Stimulated activated CD4-positive, alpha-beta T cell treated with anti-CD3 and anti-CD28 coated beads, TNF-alpha, amount 100 ng/mL, for 48 hours (primary cell): Measurements from ENCODE around the gene TMEM161A.
A peak's percentile ranks its signal among the peaks of the same experiment; 100 is the strongest.
"Not testable (repeated sequence)": the region's sequence is repeated elsewhere in the genome, so short reads cannot be mapped to it uniquely, and the experiment has no call there.

ENCODE experiments used
- DNase-seq, 3 donors: peaks; one replicate each; pipeline ENCODE4 v3.0.0-alpha.2; 2020; ENCODE audit warnings: low read depth in 3 of 3

TMEM161A gene

GRCh38 chr19:19138109-19138981 lies at the start of gene TMEM161A:
TMEM161A (minus strand) TSS chr19:19138478; CDS start chr19:19138428, 50 bp downstream.
- DNase-seq = peak; percentile 94 to 96 (median 95)

- no peak for DNase-seq
Measured at GRCh38 chr19:19186742-19187141, 48.5 kb upstream of the TMEM161A start.

GRCh38 chr19:19185853-19186740 lies 47.8 kb upstream of the TMEM161A start:
- peak; percentile 41 to 69 (median 43) for DNase-seq

- no peak for DNase-seq
Measured at GRCh38 chr19:19181488-19181998, 43.3 kb upstream of the TMEM161A start.

- DNase-seq = no peak
Measured at GRCh38 chr19:19179548-19180441, 41.5 kb upstream of the TMEM161A start.

- DNase-seq = no peak
Measured at GRCh38 chr19:19176950-19177349, 38.7 kb upstream of the TMEM161A start.

- not testable (repeated sequence) for DNase-seq
Measured at GRCh38 chr19:19173243-19173642, 35.0 kb upstream of the TMEM161A start.

- DNase-seq = no peak
Measured at GRCh38 chr19:19171821-19172532, 33.7 kb upstream of the TMEM161A start.

GRCh38 chr19:19170873-19171672 lies 32.8 kb upstream of the TMEM161A start:
- no peak for DNase-seq

- peak; percentile 41 to 76 (median 72) for DNase-seq
Measured at GRCh38 chr19:19170053-19170872, 32.0 kb upstream of the TMEM161A start, which contains the start of gene MEF2B. MEF2B (minus strand) TSS chr19:19170263; CDS start chr19:19150735, 19,528 bp downstream.

- no peak for DNase-seq
Measured at GRCh38 chr19:19169236-19170052, 31.2 kb upstream of the TMEM161A start.

GRCh38 chr19:19167612-19168011 lies 29.3 kb upstream of the TMEM161A start:
- no peak for DNase-seq

- no peak for DNase-seq
Measured at GRCh38 chr19:19165396-19165795, 27.1 kb upstream of the TMEM161A start.

- no peak for DNase-seq
Measured at GRCh38 chr19:19162495-19162894, 24.2 kb upstream of the TMEM161A start.

- DNase-seq = no peak
Measured at GRCh38 chr19:19160461-19161035, 22.3 kb upstream of the TMEM161A start.

- DNase-seq = no peak
Measured at GRCh38 chr19:19159534-19159933, 21.3 kb upstream of the TMEM161A start.

- no peak for DNase-seq
Measured at GRCh38 chr19:19157808-19158207, 19.5 kb upstream of the TMEM161A start.
